A549 (cell line): Measurements from ENCODE around the gene ADAMTS13. TPM values are rescaled to one million over a fixed set of nuclear protein-coding genes. Genes with fewer than 3 reads are reported as not detected.
A peak's percentile ranks its signal among the peaks of the same experiment; 100 is the strongest.

Experiments
- ATAC-seq, 2 experiments: fragments of 200-7000 bp in 1 of 2; fragments of >200 bp in 1 of 2; cut with Nextera tagmentation in 1 of 2; cut with Tn5 transposase in 1 of 2; 3 replicates each; pipeline versions ENCODE4 v1.8.0 to v1.9.1; 2018 to 2020; ENCODE audit warnings: mild to moderate bottlenecking in 1 of 2, moderate library complexity in 1 of 2
- CTCF ChIA-PET: fragments of 300-600 bp; sonication (Branson Sonifier 250); formaldehyde crosslinking; extraction: SDS; loops from one replicate; lab custom pipeline; 2021; ENCODE audit warnings: antibody characterized with exemption, inconsistent platforms; lab: Yijun Ruan, JAX
- POLR2A ChIA-PET: fragments of 350-600 bp; formaldehyde crosslinking; extraction: SDS; loops from one replicate; lab custom pipeline; 2021; ENCODE audit warnings: antibody characterized with exemption, inconsistent platforms; lab: Yijun Ruan, JAX
- DNase-seq, 2 experiments: peaks; one replicate each; pipeline versions ENCODE4 v3.0.0 to v3.0.0-alpha.2; 2011 to 2016; ENCODE audit warnings: low read depth in 1 of 2, low spot score in 1 of 2
- FAIRE-seq: peaks from 2 replicates; lab custom pipeline; 2011; peaks lifted over from hg19 to GRCh38; lab: Jason Lieb, UNC
- H3K27ac ChIP-seq, 2 experiments: fragments of >200 bp; sonication (Bioruptor Twin); formaldehyde crosslinking; 3 replicates each; pipeline ENCODE4 v1.5.1; 2016 to 2017
- H3K4me1 ChIP-seq: fragments of >200 bp; sonication (Bioruptor Twin); formaldehyde crosslinking; 3 replicates; pipeline ENCODE4 v1.6.1; 2016
- H3K4me2 ChIP-seq: fragments of >200 bp; sonication (Bioruptor Twin); formaldehyde crosslinking; 3 replicates; pipeline ENCODE4 v1.6.1; 2016
- H3K4me3 ChIP-seq: fragments of >200 bp; sonication (Bioruptor Twin); formaldehyde crosslinking; 3 replicates; pipeline ENCODE4 v1.5.1; 2016
- H3K9me3 ChIP-seq: fragments of >200 bp; sonication (Bioruptor Twin); formaldehyde crosslinking; 3 replicates; pipeline ENCODE4 v1.6.1; 2016
- BHLHE40 ChIP-seq: IDR thresholded peaks from 2 replicates; pipeline ENCODE4 v1.6.1; 2012; ENCODE audit warnings: low read depth, low read length, inconsistent platforms
- CBX2 ChIP-seq: fragments of 200-600 bp; sonication (generic); IDR thresholded peaks from 2 replicates; pipeline ENCODE4 v1.6.1; 2016; ENCODE audit warnings: low read depth, mild to moderate bottlenecking, borderline replicate concordance
- EHF ChIP-seq: fragments of 250-450 bp; sonication (Bioruptor Pico); IDR thresholded peaks from 2 replicates; pipeline ENCODE4 v1.5.0; 2020; ENCODE audit warnings: mild to moderate bottlenecking
- EHMT2 ChIP-seq: fragments of 200-600 bp; sonication (generic); IDR thresholded peaks from 2 replicates; pipeline ENCODE4 v1.6.1; 2016; ENCODE audit warnings: antibody characterized with exemption, low read depth, mild to moderate bottlenecking, moderate library complexity
- EP300 ChIP-seq, 2 experiments: fragments of >200 bp; sonication (Bioruptor Twin); formaldehyde crosslinking; IDR thresholded peaks; 2 replicates in 1 of 2; 3 replicates in 1 of 2; pipeline ENCODE4 v1.6.1; 2016 to 2017
- ESRRA ChIP-seq: fragments of 150-350 bp; IDR thresholded peaks from 2 replicates; pipeline ENCODE4 v1.6.1; 2014; ENCODE audit warnings: mild to moderate bottlenecking, low read length, borderline replicate concordance
- FOSL2 ChIP-seq, 2 experiments: fragments of 450-650 bp in 1 of 2; fragments of >200 bp in 1 of 2; sonication (Bioruptor Twin) in 1 of 2; formaldehyde crosslinking; IDR thresholded peaks; 2 replicates each; pipeline versions ENCODE4 v1.5.0 to v1.6.1; 2016 to 2020; ENCODE audit warnings: mild to moderate bottlenecking in 1 of 2, moderate library complexity in 1 of 2
- GATA3 ChIP-seq: IDR thresholded peaks from 2 replicates; pipeline ENCODE4 v1.6.1; 2012; ENCODE audit warnings: borderline replicate concordance
- HEYL ChIP-seq: fragments of 250-450 bp; sonication (Bioruptor Pico); IDR thresholded peaks from 2 replicates; pipeline ENCODE4 v1.8.0; 2021; ENCODE audit warnings: mild to moderate bottlenecking, moderate library complexity
- HOXB13 ChIP-seq: fragments of 250-450 bp; sonication (Bioruptor Pico); IDR thresholded peaks from 2 replicates; pipeline ENCODE4 v1.5.0; 2020; ENCODE audit warnings: low read depth, mild to moderate bottlenecking, moderate library complexity
- HOXB5 ChIP-seq: fragments of 250-450 bp; sonication (Bioruptor Pico); IDR thresholded peaks from 2 replicates; pipeline ENCODE4 v1.5.0; 2020; ENCODE audit warnings: mild to moderate bottlenecking, moderate library complexity
- JUN ChIP-seq, 2 experiments: fragments of >200 bp; sonication (Bioruptor Twin); formaldehyde crosslinking; IDR thresholded peaks; 2 replicates in 1 of 2; 3 replicates in 1 of 2; pipeline ENCODE4 v1.6.1; 2016 to 2017
- JUNB ChIP-seq: fragments of >200 bp; sonication (Bioruptor Twin); formaldehyde crosslinking; IDR thresholded peaks from 2 replicates; pipeline ENCODE4 v1.6.1; 2016
- KDM1A ChIP-seq: fragments of 200-600 bp; sonication (generic); IDR thresholded peaks from 2 replicates; pipeline ENCODE4 v1.6.1; 2016; ENCODE audit warnings: low read depth, mild to moderate bottlenecking
- MAZ ChIP-seq: fragments of 150-350 bp; IDR thresholded peaks from 2 replicates; pipeline ENCODE4 v1.6.1; 2014; ENCODE audit warnings: antibody characterized with exemption, low read depth, low read length, borderline replicate concordance
- MYC ChIP-seq: IDR thresholded peaks from 2 replicates; pipeline ENCODE4 v1.6.1; 2012; ENCODE audit warnings: mild to moderate bottlenecking, inconsistent platforms, low read length, improper control_type of control experiment, borderline replicate concordance
- POLR2A ChIP-seq: IDR thresholded peaks from 2 replicates; pipeline ENCODE4 v1.6.1; 2012; ENCODE audit warnings: mild to moderate bottlenecking, low read length
- RCOR1 ChIP-seq: fragments of 150-350 bp; IDR thresholded peaks from 2 replicates; pipeline ENCODE4 v1.6.1; 2014; ENCODE audit warnings: antibody characterized with exemption, low read length, low read depth
- RFX5 ChIP-seq: fragments of 450-650 bp; IDR thresholded peaks from 2 replicates; pipeline ENCODE4 v1.7.1; 2014; ENCODE audit warnings: antibody characterized with exemption, mild to moderate bottlenecking, moderate library complexity
- RNF2 ChIP-seq: fragments of 200-600 bp; sonication (generic); IDR thresholded peaks from 2 replicates; pipeline ENCODE4 v1.6.1; 2016; ENCODE audit warnings: low read depth, mild to moderate bottlenecking, antibody characterized with exemption, moderate library complexity, borderline replicate concordance
- SMC3 ChIP-seq: fragments of >200 bp; sonication (Bioruptor Twin); formaldehyde crosslinking; IDR thresholded peaks from 3 replicates; pipeline ENCODE4 v1.6.1; 2018; ENCODE audit warnings: inconsistent platforms
- SREBF2 ChIP-seq: fragments of 450-650 bp; IDR thresholded peaks from 2 replicates; pipeline ENCODE4 v1.6.1; 2014; ENCODE audit warnings: mild to moderate bottlenecking, moderate library complexity
- TP53 ChIP-seq: fragments of 250-450 bp; sonication (Bioruptor Pico); IDR thresholded peaks from 2 replicates; pipeline ENCODE4 v1.5.0; 2021; ENCODE audit warnings: mild to moderate bottlenecking, moderate library complexity
- ZC3H11A ChIP-seq: fragments of 450-650 bp; IDR thresholded peaks from 2 replicates; pipeline ENCODE4 v1.6.1; 2014; ENCODE audit warnings: antibody characterized with exemption, mild to moderate bottlenecking
- ZNF302 ChIP-seq: fragments of 250-450 bp; sonication (Bioruptor Pico); IDR thresholded peaks from 2 replicates; pipeline ENCODE4 v1.9.0; 2021; ENCODE audit warnings: inconsistent platforms, mild to moderate bottlenecking, moderate library complexity
- ZSCAN20 ChIP-seq: fragments of 250-450 bp; sonication (Bioruptor Pico); IDR thresholded peaks from 2 replicates; pipeline ENCODE4 v1.8.0; 2022; ENCODE audit warnings: mild to moderate bottlenecking, moderate library complexity
- WGBS: methylation state at CpG from one replicate; pipeline ENCODE4 v1.1.6; 2017; ENCODE audit errors: missing lambda C conversion rate; 5-methylcytosine and 5-hydroxymethylcytosine counted together
- polyA plus RNA-seq, 4 experiments: library from polyadenylated mRNA; depleted of rRNA in 3 of 4; stranded (reverse); fragments of >200 nt; fragmentation: RNase III in 1 of 4; extraction: RNeasy Plus Mini Kit Qiagen cat#74134 plus additional on column Dnase treatment in 1 of 4; gene quantifications; 2 replicates in 3 of 4; 3 replicates in 1 of 4; pipeline ENCODE4 v1.2.3, GENCODE V29; 2011 to 2017
- TF ChIP-seq, protein P1 (sequence below): fragments of 150-350 bp; IDR thresholded peaks from 2 replicates; pipeline ENCODE4 v1.6.1; 2014; ENCODE audit warnings: low read depth, mild to moderate bottlenecking, low read length
- TF ChIP-seq, protein P2 (sequence below): fragments of 450-650 bp; IDR thresholded peaks from 2 replicates; pipeline ENCODE4 v1.6.1; 2014; ENCODE audit warnings: antibody characterized with exemption
- TF ChIP-seq, protein P3 (sequence below): fragments of >200 bp; sonication (Bioruptor Twin); formaldehyde crosslinking; IDR thresholded peaks from 3 replicates; pipeline ENCODE4 v1.5.1; 2016
- TF ChIP-seq, protein P4 (sequence below): fragments of 200-600 bp; sonication (generic); IDR thresholded peaks from 2 replicates; pipeline ENCODE4 v1.6.1; 2016; ENCODE audit warnings: antibody characterized with exemption, mild to moderate bottlenecking, moderate library complexity

ADAMTS13 gene
- polyA plus RNA-seq, 2 of the 4 experiments (the other 2 are of a cell fraction): 0.80 to 0.98 TPM

DNA sequence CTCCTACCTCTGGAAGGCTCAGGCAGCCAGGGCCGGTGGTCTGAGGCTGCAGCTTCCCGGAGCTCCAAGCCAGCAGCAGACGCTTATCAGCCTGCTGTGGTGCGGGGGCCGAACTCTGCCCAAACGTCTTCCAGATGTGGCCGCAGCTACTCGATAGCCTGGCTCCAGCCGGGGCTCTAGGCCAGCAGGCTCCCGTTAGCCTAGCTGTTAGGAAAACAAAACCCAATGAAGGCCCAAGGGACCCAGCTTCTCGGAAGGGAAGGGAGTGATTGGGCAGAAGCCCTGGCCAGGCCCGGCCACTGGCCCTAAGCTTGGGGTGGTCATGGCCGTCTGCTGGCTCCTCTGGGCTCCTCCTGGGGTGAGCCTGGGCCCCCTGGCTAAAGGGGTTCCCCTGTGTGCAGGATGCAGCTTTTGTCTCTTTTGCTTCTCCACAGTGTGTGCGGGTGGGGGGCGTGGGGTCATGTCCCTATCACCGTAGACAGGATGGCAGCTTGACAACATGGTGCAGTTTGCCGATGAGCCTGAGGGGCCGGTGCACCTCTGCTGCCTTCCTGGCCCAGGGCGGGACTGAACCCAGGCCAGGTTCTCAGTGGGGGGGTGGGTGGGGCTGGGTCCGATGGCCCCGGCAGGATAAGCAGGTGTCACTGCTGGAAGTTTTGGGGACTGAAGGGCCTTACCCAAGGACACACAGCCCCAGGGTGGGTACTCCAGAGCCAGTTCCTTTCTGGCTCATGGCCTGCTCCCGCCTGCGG lies 83.9 kb downstream of the ADAMTS13 start:
- WGBS: 73% methylated on average over 16 of the region's 23 CpGs
- peaks cover 13% of the 10 kb centered on the region for H3K4me1 ChIP-seq
- DNase-seq: no peak
- ChIA-PET CTCF (interaction anchor here (0.7 to 1.3 kb wide), 6 partner anchors 10 to 24 kb away, joined by 3 to 5 read pairs (median 3); no protein-coding TSS in a partner anchor), POLR2A (no interaction called here)
- no peak for FAIRE-seq
- H3K4me2 ChIP-seq: no peak overlapping the region
- peaks cover 27% of the 10 kb centered on the region for H3K9me3 ChIP-seq
- H3K27ac ChIP-seq: no peak overlapping the region
- TF ChIP-seq CBX2: no peak
- no peak for TF ChIP-seq FOSL2 (IDR thresholded peaks at IDR 0.05)
- no peak for TF ChIP-seq FOSL2 (CRISPR knock-in tag; IDR thresholded peaks at IDR 0.05)
- TF ChIP-seq HOXB5 (CRISPR knock-in tag): no peak
- TF ChIP-seq EHMT2: no peak
- no peak for TF ChIP-seq ESRRA
- TF ChIP-seq MAZ: no peak
- TF ChIP-seq MYC: no peak
- TF ChIP-seq JUNB: no peak
- no peak for TF ChIP-seq EHF (CRISPR knock-in tag)
- TF ChIP-seq, protein P1, sequence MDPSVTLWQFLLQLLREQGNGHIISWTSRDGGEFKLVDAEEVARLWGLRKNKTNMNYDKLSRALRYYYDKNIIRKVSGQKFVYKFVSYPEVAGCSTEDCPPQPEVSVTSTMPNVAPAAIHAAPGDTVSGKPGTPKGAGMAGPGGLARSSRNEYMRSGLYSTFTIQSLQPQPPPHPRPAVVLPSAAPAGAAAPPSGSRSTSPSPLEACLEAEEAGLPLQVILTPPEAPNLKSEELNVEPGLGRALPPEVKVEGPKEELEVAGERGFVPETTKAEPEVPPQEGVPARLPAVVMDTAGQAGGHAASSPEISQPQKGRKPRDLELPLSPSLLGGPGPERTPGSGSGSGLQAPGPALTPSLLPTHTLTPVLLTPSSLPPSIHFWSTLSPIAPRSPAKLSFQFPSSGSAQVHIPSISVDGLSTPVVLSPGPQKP: no peak
- TF ChIP-seq RNF2: no peak
- no peak for TF ChIP-seq KDM1A
- TF ChIP-seq BHLHE40: no peak
- no peak for TF ChIP-seq EP300 (IDR thresholded peaks at IDR 0.05)
- TF ChIP-seq HOXB13 (CRISPR knock-in tag): no peak
- TF ChIP-seq, protein P2, sequence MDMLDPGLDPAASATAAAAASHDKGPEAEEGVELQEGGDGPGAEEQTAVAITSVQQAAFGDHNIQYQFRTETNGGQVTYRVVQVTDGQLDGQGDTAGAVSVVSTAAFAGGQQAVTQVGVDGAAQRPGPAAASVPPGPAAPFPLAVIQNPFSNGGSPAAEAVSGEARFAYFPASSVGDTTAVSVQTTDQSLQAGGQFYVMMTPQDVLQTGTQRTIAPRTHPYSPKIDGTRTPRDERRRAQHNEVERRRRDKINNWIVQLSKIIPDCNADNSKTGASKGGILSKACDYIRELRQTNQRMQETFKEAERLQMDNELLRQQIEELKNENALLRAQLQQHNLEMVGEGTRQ: no peak
- no peak for TF ChIP-seq RCOR1
- TF ChIP-seq SREBF2: no peak
- TF ChIP-seq, protein P3, sequence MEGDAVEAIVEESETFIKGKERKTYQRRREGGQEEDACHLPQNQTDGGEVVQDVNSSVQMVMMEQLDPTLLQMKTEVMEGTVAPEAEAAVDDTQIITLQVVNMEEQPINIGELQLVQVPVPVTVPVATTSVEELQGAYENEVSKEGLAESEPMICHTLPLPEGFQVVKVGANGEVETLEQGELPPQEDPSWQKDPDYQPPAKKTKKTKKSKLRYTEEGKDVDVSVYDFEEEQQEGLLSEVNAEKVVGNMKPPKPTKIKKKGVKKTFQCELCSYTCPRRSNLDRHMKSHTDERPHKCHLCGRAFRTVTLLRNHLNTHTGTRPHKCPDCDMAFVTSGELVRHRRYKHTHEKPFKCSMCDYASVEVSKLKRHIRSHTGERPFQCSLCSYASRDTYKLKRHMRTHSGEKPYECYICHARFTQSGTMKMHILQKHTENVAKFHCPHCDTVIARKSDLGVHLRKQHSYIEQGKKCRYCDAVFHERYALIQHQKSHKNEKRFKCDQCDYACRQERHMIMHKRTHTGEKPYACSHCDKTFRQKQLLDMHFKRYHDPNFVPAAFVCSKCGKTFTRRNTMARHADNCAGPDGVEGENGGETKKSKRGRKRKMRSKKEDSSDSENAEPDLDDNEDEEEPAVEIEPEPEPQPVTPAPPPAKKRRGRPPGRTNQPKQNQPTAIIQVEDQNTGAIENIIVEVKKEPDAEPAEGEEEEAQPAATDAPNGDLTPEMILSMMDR: no peak
- no peak for TF ChIP-seq POLR2A
- H3K4me3 ChIP-seq: no peak overlapping the region
- peak in 1 of 2 experiments; percentile 10; a peak in 1 of 6 replicates for ATAC-seq

DNA sequence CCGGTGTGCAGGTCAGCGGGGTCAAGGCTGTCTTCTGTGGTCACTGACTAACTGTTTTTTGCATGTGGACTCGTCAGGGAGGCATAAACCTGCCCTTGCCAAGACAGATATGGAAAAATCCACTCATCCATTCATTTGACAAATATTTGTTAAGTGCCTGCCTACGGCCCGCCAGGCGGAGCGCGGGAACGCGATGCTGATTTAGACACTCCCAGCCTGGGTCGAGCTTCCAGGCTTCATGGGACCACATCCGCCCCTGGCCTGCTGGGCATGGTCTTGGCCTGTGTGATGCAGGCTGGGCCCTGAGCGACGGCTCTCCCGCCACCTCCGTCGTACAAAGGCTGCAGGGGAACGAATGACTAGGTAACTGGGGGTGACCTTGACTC lies 84.5 kb downstream of the ADAMTS13 start:
- Histone ChIP-seq H3K9me3 (peaks cover 21% of the 10 kb centered on the region), H3K4me3 (no peak overlapping the region), H3K4me1 (peaks cover 13% of the 10 kb centered on the region), H3K4me2 (no peak overlapping the region), H3K27ac (no peak overlapping the region)
- 66% methylated on average over 18 of the region's 18 CpGs for WGBS
- ATAC-seq: peak in 1 of 2 experiments; percentile 47; a peak in 3 of 6 replicates
- peak in 1 of 2 experiments; percentile 31 for DNase-seq
- CTCF ChIA-PET: interaction anchor here (0.7 to 1.3 kb wide), 4 partner anchors 10 to 23 kb away, joined by 3 to 4 read pairs (median 3); no protein-coding TSS in a partner anchor
- FAIRE-seq: no peak
- POLR2A ChIA-PET: no interaction called here
- TF ChIP-seq HEYL (CRISPR knock-in tag) (no peak), GATA3 (no peak), JUN (IDR thresholded peaks at IDR 0.05) (no peak), CBX2 (no peak), ZSCAN20 (CRISPR knock-in tag) (no peak), ZNF302 (CRISPR knock-in tag) (no peak), SMC3 (no peak), ZC3H11A (no peak), RFX5 (no peak), RNF2 (no peak), TP53 (no peak), HOXB13 (CRISPR knock-in tag) (no peak)
- TF ChIP-seq, protein P4, sequence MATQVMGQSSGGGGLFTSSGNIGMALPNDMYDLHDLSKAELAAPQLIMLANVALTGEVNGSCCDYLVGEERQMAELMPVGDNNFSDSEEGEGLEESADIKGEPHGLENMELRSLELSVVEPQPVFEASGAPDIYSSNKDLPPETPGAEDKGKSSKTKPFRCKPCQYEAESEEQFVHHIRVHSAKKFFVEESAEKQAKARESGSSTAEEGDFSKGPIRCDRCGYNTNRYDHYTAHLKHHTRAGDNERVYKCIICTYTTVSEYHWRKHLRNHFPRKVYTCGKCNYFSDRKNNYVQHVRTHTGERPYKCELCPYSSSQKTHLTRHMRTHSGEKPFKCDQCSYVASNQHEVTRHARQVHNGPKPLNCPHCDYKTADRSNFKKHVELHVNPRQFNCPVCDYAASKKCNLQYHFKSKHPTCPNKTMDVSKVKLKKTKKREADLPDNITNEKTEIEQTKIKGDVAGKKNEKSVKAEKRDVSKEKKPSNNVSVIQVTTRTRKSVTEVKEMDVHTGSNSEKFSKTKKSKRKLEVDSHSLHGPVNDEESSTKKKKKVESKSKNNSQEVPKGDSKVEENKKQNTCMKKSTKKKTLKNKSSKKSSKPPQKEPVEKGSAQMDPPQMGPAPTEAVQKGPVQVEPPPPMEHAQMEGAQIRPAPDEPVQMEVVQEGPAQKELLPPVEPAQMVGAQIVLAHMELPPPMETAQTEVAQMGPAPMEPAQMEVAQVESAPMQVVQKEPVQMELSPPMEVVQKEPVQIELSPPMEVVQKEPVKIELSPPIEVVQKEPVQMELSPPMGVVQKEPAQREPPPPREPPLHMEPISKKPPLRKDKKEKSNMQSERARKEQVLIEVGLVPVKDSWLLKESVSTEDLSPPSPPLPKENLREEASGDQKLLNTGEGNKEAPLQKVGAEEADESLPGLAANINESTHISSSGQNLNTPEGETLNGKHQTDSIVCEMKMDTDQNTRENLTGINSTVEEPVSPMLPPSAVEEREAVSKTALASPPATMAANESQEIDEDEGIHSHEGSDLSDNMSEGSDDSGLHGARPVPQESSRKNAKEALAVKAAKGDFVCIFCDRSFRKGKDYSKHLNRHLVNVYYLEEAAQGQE: no peak
